ENCODE results near the gene DTX1.

DTX1 gene

GRCh38 chr12:113056631-113057488 is at the start of gene DTX1:
Gene DTX1 (plus strand): TSS chr12:113056730. CDS start chr12:113058193, 1,463 bp downstream.
- intact Hi-C loops (cut with DNase I): loop anchor here (2.0 kb wide), 1 partner anchor 42 kb away; no protein-coding TSS in a partner anchor
- DNase-seq: peak in 37 of 42 donors; percentile 16 to 85 (median 51)

DNA sequence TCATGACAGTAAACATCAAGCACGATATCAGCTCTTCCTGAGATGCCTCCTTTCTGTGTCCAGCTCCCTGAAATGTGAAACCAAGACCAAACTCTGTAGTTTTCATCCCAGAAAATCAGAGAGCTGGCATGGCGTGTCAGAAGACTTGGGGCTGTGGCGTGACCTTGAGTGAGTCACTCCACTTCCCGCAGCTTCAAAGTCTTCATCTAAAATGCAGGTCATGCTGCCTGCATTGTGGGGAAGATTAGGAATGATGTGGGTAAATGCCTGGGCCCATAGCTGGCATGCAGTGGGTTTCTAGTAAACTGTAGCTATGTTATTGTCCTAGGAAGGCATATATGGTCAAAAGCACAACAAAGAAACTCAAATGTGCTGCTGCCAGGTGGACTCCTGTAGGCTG is 49.4 kb upstream of the DTX1 start:
- intact Hi-C loops (cut with DNase I): no loop called here
- peak in 2 of 42 donors; percentile 20 to 23 for DNase-seq

GRCh38 chr12:113010701-113011100 is 45.8 kb upstream of the DTX1 start:
- no peak for DNase-seq
- intact Hi-C loops (cut with DNase I): no loop called here

GRCh38 chr12:113014565-113014964 is 42.0 kb upstream of the DTX1 start:
- intact Hi-C loops (cut with DNase I): no loop called here
- no peak for DNase-seq

GRCh38 chr12:113016796-113017195 is 39.7 kb upstream of the DTX1 start:
- intact Hi-C loops (cut with DNase I): no loop called here
- DNase-seq: peak in 2 of 42 donors; percentile 8

GRCh38 chr12:113019025-113019424 is 37.5 kb upstream of the DTX1 start:
- DNase-seq: peak in 8 of 42 donors; percentile 6 to 52 (median 18)
- intact Hi-C loops (cut with DNase I): no loop called here

DNA sequence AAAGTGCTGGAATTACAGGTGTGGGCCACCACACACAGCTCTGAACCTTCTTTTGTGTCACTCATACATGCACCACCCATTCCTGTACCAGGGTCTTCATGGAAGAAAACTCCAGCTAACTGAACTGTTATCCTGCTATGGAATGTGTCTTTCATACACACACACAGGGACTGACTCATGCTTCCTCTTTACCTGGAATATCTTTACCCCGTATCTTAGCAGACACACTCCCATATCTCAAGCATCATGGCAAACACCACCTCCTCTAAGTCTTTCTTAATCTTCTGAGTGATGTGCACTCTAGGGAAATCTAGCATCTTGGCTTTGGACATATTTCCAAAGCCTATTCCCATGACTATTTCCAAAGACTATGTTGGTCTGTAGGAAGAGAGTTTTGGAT is 35.0 kb upstream of the DTX1 start:
- intact Hi-C loops (cut with DNase I): no loop called here
- peak in 1 of 42 donors; percentile 19 for DNase-seq

GRCh38 chr12:113022563-113023297 is 33.8 kb upstream of the DTX1 start:
- intact Hi-C loops (cut with DNase I): no loop called here
- DNase-seq: no peak

DNA sequence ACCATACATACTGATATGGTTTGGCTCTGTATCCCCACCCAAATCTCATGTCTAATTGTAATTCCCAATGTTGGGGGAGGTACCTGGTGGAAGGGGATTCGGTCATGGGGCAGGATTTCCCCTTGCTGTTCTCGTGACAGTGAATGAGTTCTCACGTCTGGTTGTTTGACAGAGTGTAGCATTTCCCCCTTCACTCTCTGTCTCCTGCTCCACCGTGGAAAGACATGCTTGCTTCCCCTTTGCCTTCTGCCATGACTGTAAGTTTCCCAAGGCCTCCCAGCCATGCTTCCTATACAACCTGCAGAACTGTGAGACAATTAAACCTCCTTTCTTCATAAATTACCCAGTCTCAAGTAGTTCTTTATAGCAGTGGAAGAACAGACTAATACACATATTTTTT is 28.8 kb upstream of the DTX1 start:
- intact Hi-C loops (cut with DNase I): no loop called here
- DNase-seq: no peak

DNA sequence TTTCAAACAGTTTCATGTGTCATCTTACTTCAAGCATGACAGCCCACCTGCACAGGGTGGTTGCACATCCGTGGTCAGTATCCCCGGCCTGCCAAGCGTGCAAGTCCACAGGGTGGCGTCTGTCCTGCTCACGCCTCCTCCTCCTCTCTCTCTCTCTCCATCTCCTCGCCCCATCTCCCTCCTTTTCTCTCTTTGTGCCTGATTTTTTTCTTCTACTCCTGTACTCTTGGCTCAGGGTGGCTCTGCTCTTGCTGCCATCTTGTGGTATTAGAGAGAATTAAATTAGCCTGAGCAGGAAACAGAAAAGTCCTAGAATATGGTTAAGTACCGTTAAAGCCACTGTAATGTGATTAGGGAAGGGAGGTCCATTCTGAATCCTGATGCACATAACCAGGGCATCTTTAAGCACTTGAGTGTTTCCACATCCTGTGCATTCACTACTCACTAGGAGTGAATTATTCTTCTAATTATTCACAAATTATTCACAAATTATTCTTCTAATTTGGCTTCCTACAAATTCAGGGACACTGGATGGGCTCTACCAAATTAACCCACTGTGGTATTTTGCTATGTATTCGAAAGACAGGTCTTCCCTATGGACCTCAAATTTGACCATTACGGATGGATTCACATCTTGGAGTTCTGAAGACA is 25.5 kb upstream of the DTX1 start:
- peak in 32 of 42 donors; percentile 9 to 66 (median 31) for DNase-seq
- intact Hi-C loops (cut with DNase I): no loop called here

DNA sequence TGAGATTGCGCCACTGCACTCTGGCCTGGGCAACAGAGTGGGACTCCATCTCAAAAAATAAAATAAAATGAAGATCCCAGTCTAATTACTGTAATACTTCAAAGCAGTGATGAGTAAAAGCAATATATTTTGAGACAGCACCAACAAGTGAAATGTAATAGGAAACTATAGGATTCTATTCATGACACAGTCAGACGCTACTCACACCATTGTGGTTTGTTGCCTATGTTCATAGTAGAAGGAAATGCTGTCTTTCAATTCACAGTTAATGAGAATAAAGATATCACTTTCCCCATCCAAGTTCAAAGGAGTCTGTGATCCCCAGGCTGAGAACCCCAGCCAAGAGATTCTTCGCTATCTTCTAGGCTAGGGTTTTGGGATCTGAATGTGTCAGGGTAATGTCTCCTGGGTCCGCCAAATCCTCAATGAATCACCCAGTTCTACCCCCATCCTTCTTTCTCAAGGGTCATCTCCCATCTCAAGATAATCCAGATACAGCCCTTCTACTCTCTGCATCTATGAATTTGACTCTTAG is 16.6 kb upstream of the DTX1 start:
- DNase-seq: no peak
- intact Hi-C loops (cut with DNase I): no loop called here

DNA sequence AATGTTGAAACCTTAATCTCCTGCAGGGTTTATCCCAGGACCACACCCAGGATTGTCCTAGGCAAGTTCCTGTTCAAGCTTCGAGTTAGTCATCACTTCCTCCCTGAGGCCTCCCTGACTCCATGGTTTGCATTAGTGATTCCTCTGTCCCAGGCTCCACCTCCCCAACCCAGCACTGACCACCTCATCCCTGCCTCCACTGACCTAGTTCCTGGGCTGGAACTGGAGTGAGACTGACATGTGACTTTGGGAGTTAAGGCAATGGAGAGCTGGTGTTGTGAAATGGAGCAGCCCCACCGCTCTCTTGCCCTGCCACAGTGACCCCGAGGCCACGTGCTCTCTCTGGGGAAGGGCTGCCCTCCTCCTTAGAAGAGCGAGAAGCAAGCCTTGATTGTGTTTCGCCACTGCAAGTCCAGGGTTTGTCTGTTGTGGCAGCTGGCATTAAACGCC is 15.8 kb upstream of the DTX1 start:
- DNase-seq: peak in 2 of 42 donors; percentile 32 to 48

GRCh38 chr12:113041560-113041959 is 15.0 kb upstream of the DTX1 start:
- intact Hi-C loops (cut with DNase I): no loop called here
- DNase-seq: no peak

More for the DNA sequence above, 15.8 kb upstream of the DTX1 start:
- intact Hi-C loops (cut with DNase I): no loop called here

GRCh38 chr12:113043240-113043639 is 13.3 kb upstream of the DTX1 start:
- intact Hi-C loops (cut with DNase I): no loop called here
- DNase-seq: no peak

DNA sequence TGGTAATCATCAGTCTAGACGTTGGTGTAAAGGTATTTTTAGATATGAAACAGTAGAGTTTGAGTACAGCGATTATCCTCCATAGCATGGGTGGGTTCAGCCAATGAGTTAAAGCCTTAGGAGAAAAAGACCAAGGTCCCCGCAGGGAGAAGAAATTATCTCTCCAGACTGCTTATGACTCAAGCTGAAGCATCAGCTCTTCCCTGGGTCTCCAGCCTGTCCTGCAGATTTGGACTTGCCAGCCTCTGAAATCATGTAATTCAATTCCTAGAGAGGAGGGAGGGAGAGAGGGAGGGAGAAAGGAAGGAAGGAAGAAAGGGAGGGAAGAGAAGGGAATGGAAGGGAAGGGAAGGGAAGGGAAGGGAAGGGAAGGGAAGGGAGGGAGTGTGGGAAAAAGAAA is 12.0 kb upstream of the DTX1 start:
- intact Hi-C loops (cut with DNase I): no loop called here
- DNase-seq: no peak

DNA sequence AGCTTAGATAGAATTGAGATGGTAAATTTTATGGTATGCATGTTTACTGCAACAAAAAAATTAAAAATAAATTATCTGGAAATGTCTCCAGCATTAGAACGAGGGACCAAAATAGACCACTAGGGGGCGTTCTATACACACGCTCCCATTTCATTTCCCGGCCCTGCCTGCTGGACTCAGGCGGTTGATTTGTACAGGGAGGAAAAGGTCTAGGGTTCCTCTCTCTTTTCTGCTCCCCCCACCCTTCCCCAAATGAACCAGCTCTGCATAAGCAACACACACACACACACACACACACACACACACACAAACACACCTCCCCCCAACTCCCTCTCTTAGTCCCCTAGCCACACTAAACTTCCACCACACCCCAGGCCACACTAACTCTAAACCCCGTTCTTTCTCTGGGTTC is 7.8 kb upstream of the DTX1 start:
- intact Hi-C loops (cut with DNase I): loop anchor here (2.0 to 5.0 kb wide), 2 partner anchors 104 to 124 kb away; no protein-coding TSS in a partner anchor
- peak in 41 of 42 donors; percentile 29 to 91 (median 73) for DNase-seq

DNA sequence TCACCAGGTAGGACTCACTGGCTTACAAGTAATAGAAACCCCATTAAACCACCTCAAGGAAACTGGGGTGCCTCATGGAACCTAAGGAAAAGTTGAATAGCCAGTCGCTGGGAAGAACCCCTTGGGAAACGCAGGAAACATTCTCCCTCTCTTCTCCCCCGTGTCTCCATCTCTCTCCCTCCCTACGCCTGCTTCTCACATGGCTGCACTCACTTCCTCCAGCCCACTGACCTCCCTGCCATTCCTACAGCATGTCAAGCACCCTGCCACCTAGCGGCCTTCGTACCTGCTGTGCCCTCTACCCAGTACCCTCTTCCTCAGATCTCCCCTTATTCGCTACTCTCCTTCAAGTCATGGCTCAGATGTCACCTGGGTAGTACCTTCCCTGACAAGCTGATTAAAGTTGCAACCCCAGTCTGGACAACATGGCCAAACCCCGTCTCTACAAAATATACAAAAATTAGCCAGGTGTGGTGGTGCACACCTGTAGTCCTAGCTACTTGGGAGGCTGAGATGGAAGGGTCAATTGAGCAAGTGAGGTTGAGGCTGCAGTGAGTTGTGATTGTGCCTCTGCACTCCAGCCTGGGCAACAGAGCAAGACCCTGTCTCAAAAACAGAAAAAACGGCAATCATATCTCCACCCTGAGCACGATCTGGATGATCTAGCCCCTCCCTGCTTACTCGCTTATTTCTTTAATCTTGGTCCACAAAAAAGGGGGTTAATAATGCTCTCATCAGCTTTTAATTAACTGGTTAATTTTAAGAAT is 6.4 kb upstream of the DTX1 start:
- intact Hi-C loops (cut with DNase I): loop anchor here (2.0 to 5.0 kb wide), 2 partner anchors 103 to 122 kb away; no protein-coding TSS in a partner anchor
- no peak for DNase-seq

DNA sequence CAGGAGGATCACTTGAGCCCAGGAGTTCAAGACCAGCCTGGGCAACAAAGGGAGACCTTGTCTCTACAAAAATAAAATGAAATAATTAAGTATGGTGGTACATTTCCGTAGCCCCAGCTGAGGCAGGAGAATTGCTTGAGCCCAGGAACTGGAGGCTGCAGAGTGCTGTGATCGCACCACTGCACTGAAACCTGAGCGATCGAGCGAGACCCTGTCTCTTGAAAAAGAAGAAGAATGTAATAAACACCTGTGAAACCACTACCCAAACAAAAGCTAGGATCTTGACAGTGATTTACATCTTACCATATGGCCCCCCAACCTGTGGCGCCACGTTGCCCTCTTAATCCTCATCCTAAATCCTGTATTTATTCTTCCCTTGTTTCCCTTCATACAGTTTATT is 5.7 kb upstream of the DTX1 start:
- intact Hi-C loops (cut with DNase I): no loop called here
- DNase-seq: no peak
